GM12878 (cell line): Measurements from ENCODE around the gene ADAMTS18. TPM values are rescaled to one million over a fixed set of nuclear protein-coding genes. Genes with fewer than 3 reads are reported as not detected.
"Not testable (repeated sequence)": the region's sequence is repeated elsewhere in the genome, so short reads cannot be mapped to it uniquely, and the experiment has no call there.

ENCODE experiments used
- ATAC-seq: fragments of 200-7000 bp; cut with Tn5 transposase; 3 replicates; pipeline ENCODE4 v1.9.1; 2020; ENCODE audit warnings: mild to moderate bottlenecking, moderate library complexity
- BruUV-seq: library from RNA; stranded (reverse); fragments of 400-500 nt; replicated peaks from 2 replicates; lab custom pipeline; 2021; lab: Mats Ljungman, UMichigan
- CTCF ChIA-PET: fragments of 300-600 bp; sonication (Branson Sonifier 250); formaldehyde crosslinking; extraction: SDS; loops from one replicate; lab custom pipeline; 2021; ENCODE audit warnings: inconsistent platforms; lab: Yijun Ruan, JAX
- POLR2A ChIA-PET: fragments of 350-600 bp; formaldehyde crosslinking; extraction: SDS; loops from one replicate; lab custom pipeline; 2021; ENCODE audit warnings: inconsistent platforms; lab: Charles Lee
- RAD21 ChIA-PET: fragments of 300-600 bp; sonication (Branson Sonifier 250); formaldehyde crosslinking; loops from one replicate; lab custom pipeline; 2023; ENCODE audit warnings: antibody characterized with exemption; ENCODE audit not compliant: unreplicated experiment; lab: Charles Lee
- SMC1A ChIA-PET: fragments of 300-600 bp; sonication (Branson Sonifier 250); formaldehyde crosslinking; loops from one replicate; lab custom pipeline; 2023; ENCODE audit not compliant: unreplicated experiment, uncharacterized antibody; lab: Charles Lee
- DNase-seq: peaks from one replicate; pipeline ENCODE4 v3.0.0-alpha.2; 2011; ENCODE audit warnings: low read depth, low spot score
- FAIRE-seq: peaks from 3 replicates; lab custom pipeline; 2011; peaks lifted over from hg19 to GRCh38; lab: Jason Lieb, UNC
- H2AFZ ChIP-seq: 2 replicates; pipeline ENCODE4 v1.6.0; 2011; ENCODE audit warnings: low read depth, low read length, control low read depth; ENCODE audit not compliant: control insufficient read depth
- H3K27ac ChIP-seq: 2 replicates; pipeline ENCODE4 v1.5.1; 2011; ENCODE audit warnings: control low read depth; ENCODE audit not compliant: control insufficient read depth, insufficient read depth
- H3K27me3 ChIP-seq, 2 experiments: replicated peaks in 1 of 2; 2 replicates each; pipeline versions ENCODE4 v1.6.0 to v1.6.1; 2011; ENCODE audit warnings: low read length in 1 of 2; ENCODE audit not compliant: control insufficient read depth in 2 of 2, insufficient read depth in 2 of 2
- H3K36me3 ChIP-seq, 2 experiments: 2 replicates each; pipeline ENCODE4 v1.5.1; 2011; ENCODE audit warnings: low read length in 1 of 2; ENCODE audit not compliant: control insufficient read depth in 2 of 2, insufficient read depth in 2 of 2
- H3K4me1 ChIP-seq: 2 replicates; pipeline ENCODE4 v1.6.1; 2011; ENCODE audit warnings: mild to moderate bottlenecking, low read length, moderate library complexity, mixed read lengths; ENCODE audit not compliant: control insufficient read depth, insufficient read depth
- H3K4me2 ChIP-seq: 2 replicates; pipeline ENCODE4 v1.6.0; 2011; ENCODE audit warnings: control low read depth; ENCODE audit not compliant: control insufficient read depth, insufficient read depth
- H3K4me3 ChIP-seq: fragments of 200-600 bp; sonication (generic); 2 replicates; pipeline ENCODE4 v1.5.1; 2016
- H3K79me2 ChIP-seq: 2 replicates; pipeline ENCODE4 v1.6.0; 2011; ENCODE audit warnings: low read length; ENCODE audit not compliant: control insufficient read depth, insufficient read depth
- H3K9ac ChIP-seq: 2 replicates; pipeline ENCODE4 v1.8.0; 2011; ENCODE audit warnings: low read length, control low read depth, mixed read lengths; ENCODE audit not compliant: control insufficient read depth, insufficient read depth
- H3K9me3 ChIP-seq: replicated peaks from 3 replicates; pipeline ENCODE4 v1.5.1; 2011; ENCODE audit warnings: mild to moderate bottlenecking, low read length; ENCODE audit not compliant: control insufficient read depth, insufficient read depth
- H4K20me1 ChIP-seq: 2 replicates; pipeline ENCODE4 v1.6.0; 2011; ENCODE audit not compliant: control insufficient read depth, insufficient read depth
- EGR1 ChIP-seq, 2 experiments: IDR thresholded peaks; 1 replicate in 1 of 2; 2 replicates in 1 of 2; pipeline ENCODE4 v1.6.1; 2011 to 2012; ENCODE audit warnings: low read depth in 2 of 2, low read length in 2 of 2, borderline replicate concordance in 1 of 2, mild to moderate bottlenecking in 1 of 2, moderate library complexity in 1 of 2
- ZBTB4 ChIP-seq: fragments of 450-650 bp; formaldehyde crosslinking; IDR thresholded peaks from 2 replicates; pipeline ENCODE4 v1.4.0; 2022; ENCODE audit warnings: mild to moderate bottlenecking, moderate library complexity
- WGBS: methylation state at CpG from one replicate; pipeline ENCODE4 v1.1.6; 2016; ENCODE audit warnings: low lambda C conversion rate; ENCODE audit not compliant: insufficient replicate concordance, insufficient coverage; ENCODE audit errors: missing lambda C conversion rate; 5-methylcytosine and 5-hydroxymethylcytosine counted together
- in situ Hi-C: fragments of 300-500 bp; cut with MboI; formaldehyde crosslinking; loops from 9 replicates; pipeline ENCODE4 v1.14.3; 2018; ENCODE audit warnings: mixed read lengths
- intact Hi-C: fragments of 100-400 bp; cut with micrococcal nuclease; formaldehyde crosslinking; loops from one replicate; pipeline ENCODE4 v1.14.2; 2022; ENCODE audit not compliant: unreplicated experiment
- polyA plus RNA-seq, 11 experiments: library from polyadenylated mRNA; depleted of rRNA in 4 of 11; unstranded in 6 of 11; stranded (reverse) in 5 of 11; fragments of >200 nt; fragmentation: Nextera tagmentation in 4 of 11; fragmentation: Illumina TruSeq in 1 of 11; extraction: Ambion mirVana in 4 of 11; extraction: Trizol in 1 of 11; gene quantifications; 1 replicate in 1 of 11; 2 replicates in 10 of 11; pipeline versions ENCODE4 v1.2.1 to v1.2.3, GENCODE V29; 2011 to 2016; ENCODE audit warnings: inconsistent platforms in 2 of 11, missing spikeins in 2 of 11, low read depth in 1 of 11
- total RNA-seq, 4 experiments: library from RNA; depleted of rRNA in 3 of 4; stranded (reverse); fragments of >200 nt in 3 of 4; fragmentation: Illumina TruSeq in 1 of 4; extraction: Trizol in 1 of 4; gene quantifications; 2 replicates each; pipeline versions ENCODE4 v1.2.1 to v1.2.3, GENCODE V29; 2013 to 2021

Gene ADAMTS18
- total and polyA plus RNA-seq, 10 of the 15 experiments (the other 5 are each of a cell fraction or from before 2014, with no cell fraction given): not detected

DNA sequence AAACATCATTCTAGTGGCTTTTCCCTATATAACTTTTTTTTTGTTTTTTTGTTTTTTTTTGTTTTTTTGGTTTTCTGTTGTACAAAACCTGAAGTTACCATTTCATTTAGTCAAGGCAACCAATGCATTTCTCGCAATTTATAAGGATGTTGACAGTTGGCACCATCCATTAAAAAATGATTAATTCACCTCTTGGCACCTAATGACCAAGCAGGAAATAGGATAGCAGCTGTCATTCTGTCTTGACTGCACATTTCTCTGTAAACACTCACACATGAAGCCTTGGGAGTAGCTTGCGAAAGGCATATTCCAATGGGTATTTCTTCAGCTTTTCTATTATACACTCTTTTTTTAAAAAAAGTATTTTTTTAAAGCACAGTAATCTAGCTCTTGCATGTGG lies 158.2 kb downstream of the ADAMTS18 start:
- in situ Hi-C loops: no loop called here
- no peak overlapping the region for H3K9ac ChIP-seq

GRCh38 chr16:77275303-77275702 lies 159.5 kb downstream of the ADAMTS18 start:
- CTCF ChIA-PET, H3K9me3 ChIP-seq, H4K20me1 ChIP-seq, H3K27me3 ChIP-seq, RAD21 ChIA-PET, intact Hi-C loops, H2AFZ ChIP-seq, ATAC-seq, H3K4me2 ChIP-seq, SMC1A ChIA-PET, POLR2A ChIA-PET, in situ Hi-C loops, H3K79me2 ChIP-seq, H3K27ac ChIP-seq, H3K4me1 ChIP-seq, H3K36me3 ChIP-seq, BruUV-seq, DNase-seq, FAIRE-seq, H3K9ac ChIP-seq, H3K4me3 ChIP-seq: not testable (repeated sequence)
- WGBS: 89% methylated on average over 2 of the region's 2 CpGs

More for the DNA sequence above, 158.2 kb downstream of the ADAMTS18 start:
- no peaks in the 10 kb centered on the region for H3K4me1 ChIP-seq
- 34% methylated on average over 2 of the region's 2 CpGs for WGBS
- POLR2A ChIA-PET: no interaction called here
- intact Hi-C loops: no loop called here
- RAD21 ChIA-PET: no interaction called here
- no peaks in the 10 kb centered on the region for H4K20me1 ChIP-seq
- no peak overlapping the region for H3K4me2 ChIP-seq
- no peak overlapping the region for H3K27ac ChIP-seq
- CTCF ChIA-PET: interaction anchor here (0.5 to 1.6 kb wide), 2 partner anchors 10 to 145 kb away, joined by 3 to 4 read pairs; no protein-coding TSS in a partner anchor
- H3K27me3 ChIP-seq: no peaks in the 10 kb centered on the region
- no peak overlapping the region for H2AFZ ChIP-seq
- H3K79me2 ChIP-seq: no peaks in the 10 kb centered on the region
- DNase-seq (no peak), FAIRE-seq (no peak)
- no TSS peak for BruUV-seq
- no peaks in the 10 kb centered on the region for H3K9me3 ChIP-seq
- H3K4me3 ChIP-seq: no peak overlapping the region
- no peak for TF ChIP-seq ZBTB4 (CRISPR knock-in tag)
- no peak for TF ChIP-seq EGR1 (IDR thresholded peaks at IDR 0.05; ENCODE audit: borderline replicate concordance in 1 of 2, low read depth in 2 of 2, low read length in 2 of 2)
- TF ChIP-seq, all 136 proteins: peak for 0
- ATAC-seq: no peak
- SMC1A ChIA-PET: no interaction called here
- no peaks in the 10 kb centered on the region for H3K36me3 ChIP-seq
